Smooth muscle cell (in vitro differentiated cells): ENCODE data around the gene ZBTB2. TPM values are rescaled to one million over a fixed set of nuclear protein-coding genes. Genes with fewer than 3 reads are reported as not detected.
"Not testable (repeated sequence)": the region's sequence is repeated elsewhere in the genome, so short reads cannot be mapped to it uniquely, and the experiment has no call there.

ENCODE experiments used
- DNase-seq: peaks from one replicate; lab custom pipeline; 2025; ENCODE audit not compliant: unreplicated experiment; lab: John Stamatoyannopoulos, UW
- H2AFZ ChIP-seq: fragments of 200-600 bp; sonication (generic); 2 replicates; pipeline ENCODE4 v1.6.0; 2016; ENCODE audit warnings: antibody characterized with exemption, low read depth, mild to moderate bottlenecking
- H3F3A ChIP-seq: fragments of 200-600 bp; sonication (generic); 2 replicates; pipeline ENCODE4 v1.6.0; 2017; ENCODE audit warnings: antibody characterized with exemption, low read depth
- H3K27ac ChIP-seq: fragments of 200-600 bp; sonication (generic); 2 replicates; pipeline ENCODE4 v1.5.1; 2016; ENCODE audit warnings: low read depth, mild to moderate bottlenecking
- H3K27me3 ChIP-seq: fragments of 200-600 bp; sonication (generic); 2 replicates; pipeline ENCODE4 v1.6.1; 2016; ENCODE audit warnings: low read depth, mild to moderate bottlenecking
- H3K36me3 ChIP-seq: fragments of 200-600 bp; sonication (generic); 2 replicates; pipeline ENCODE4 v1.5.1; 2016; ENCODE audit warnings: low read depth
- H3K4me1 ChIP-seq: fragments of 200-600 bp; sonication (generic); 2 replicates; pipeline ENCODE4 v1.5.1; 2016; ENCODE audit warnings: low read depth
- H3K4me2 ChIP-seq: fragments of 200-600 bp; sonication (generic); 2 replicates; pipeline ENCODE4 v1.6.0; 2016; ENCODE audit warnings: mild to moderate bottlenecking
- H3K4me3 ChIP-seq: fragments of 200-600 bp; sonication (generic); 2 replicates; pipeline ENCODE4 v1.5.1; 2016; ENCODE audit warnings: mild to moderate bottlenecking
- H3K79me2 ChIP-seq: fragments of 200-600 bp; sonication (generic); 2 replicates; pipeline ENCODE4 v1.6.0; 2016; ENCODE audit warnings: low read depth, mild to moderate bottlenecking
- H3K9ac ChIP-seq: fragments of 200-600 bp; sonication (generic); 2 replicates; pipeline ENCODE4 v1.6.0; 2016; ENCODE audit warnings: low read depth
- H3K9me3 ChIP-seq: fragments of 200-600 bp; sonication (generic); replicated peaks from 2 replicates; pipeline ENCODE4 v1.5.1; 2016; ENCODE audit warnings: low read depth
- H4K20me1 ChIP-seq: fragments of 200-600 bp; sonication (generic); 2 replicates; pipeline ENCODE4 v1.6.0; 2016; ENCODE audit warnings: low read depth
- WGBS: methylation state at CpG from one replicate; pipeline ENCODE4 v1.1.7; 2016; ENCODE audit warnings: low lambda C conversion rate; 5-methylcytosine and 5-hydroxymethylcytosine counted together
- polyA plus RNA-seq: library from polyadenylated mRNA; unstranded; fragments of >200 nt; fragmentation: Nextera tagmentation; extraction: Ambion mirVana; gene quantifications from 2 replicates; pipeline ENCODE4 v1.2.1, GENCODE V29; 2016
- total RNA-seq: library from RNA; depleted of rRNA; stranded (reverse); fragments of >200 nt; gene quantifications from 2 replicates; pipeline ENCODE4 v1.2.3, GENCODE V29; 2014
- TF ChIP-seq, protein P1 (sequence below): fragments of 200-600 bp; sonication (generic); IDR thresholded peaks from 2 replicates; pipeline ENCODE4 v1.5.1; 2017; ENCODE audit warnings: borderline replicate concordance, mild to moderate bottlenecking, antibody characterized with exemption; ENCODE audit not compliant: insufficient read depth, poor library complexity, severe bottlenecking

Gene ZBTB2
- total and polyA plus RNA-seq, 2 experiments from 2014 or later = 7.1 to 10.7 TPM

- Histone ChIP-seq H3K4me3 (no peak overlapping the region), H3K9ac (no peak overlapping the region), H3K4me2 (no peak overlapping the region), H3F3A (peaks cover 33% of the 10 kb centered on the region), H3K27me3 (no peaks in the 10 kb centered on the region), H3K27ac (peak overlapping the region; percentile 98), H2AFZ (no peak overlapping the region), H3K79me2 (peaks cover 72% of the 10 kb centered on the region), H4K20me1 (peaks cover 16% of the 10 kb centered on the region), H3K36me3 (peaks cover 5% of the 10 kb centered on the region), H3K4me1 (peaks cover 22% of the 10 kb centered on the region), H3K9me3 (no peaks in the 10 kb centered on the region)
- 98% methylated on average over 2 of the region's 2 CpGs for WGBS
- TF ChIP-seq, protein P1, sequence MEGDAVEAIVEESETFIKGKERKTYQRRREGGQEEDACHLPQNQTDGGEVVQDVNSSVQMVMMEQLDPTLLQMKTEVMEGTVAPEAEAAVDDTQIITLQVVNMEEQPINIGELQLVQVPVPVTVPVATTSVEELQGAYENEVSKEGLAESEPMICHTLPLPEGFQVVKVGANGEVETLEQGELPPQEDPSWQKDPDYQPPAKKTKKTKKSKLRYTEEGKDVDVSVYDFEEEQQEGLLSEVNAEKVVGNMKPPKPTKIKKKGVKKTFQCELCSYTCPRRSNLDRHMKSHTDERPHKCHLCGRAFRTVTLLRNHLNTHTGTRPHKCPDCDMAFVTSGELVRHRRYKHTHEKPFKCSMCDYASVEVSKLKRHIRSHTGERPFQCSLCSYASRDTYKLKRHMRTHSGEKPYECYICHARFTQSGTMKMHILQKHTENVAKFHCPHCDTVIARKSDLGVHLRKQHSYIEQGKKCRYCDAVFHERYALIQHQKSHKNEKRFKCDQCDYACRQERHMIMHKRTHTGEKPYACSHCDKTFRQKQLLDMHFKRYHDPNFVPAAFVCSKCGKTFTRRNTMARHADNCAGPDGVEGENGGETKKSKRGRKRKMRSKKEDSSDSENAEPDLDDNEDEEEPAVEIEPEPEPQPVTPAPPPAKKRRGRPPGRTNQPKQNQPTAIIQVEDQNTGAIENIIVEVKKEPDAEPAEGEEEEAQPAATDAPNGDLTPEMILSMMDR = no peak
- DNase-seq = no peak
Measured at GRCh38 chr6:151388236-151388635, 3.1 kb downstream of the ZBTB2 start.

- DNase-seq = no peak
- 89% methylated on average over 11 of the region's 11 CpGs for WGBS
- H4K20me1 ChIP-seq = peaks cover 7% of the 10 kb centered on the region
- peak overlapping the region; percentile 53 for H3K4me2 ChIP-seq
- H3F3A ChIP-seq = peaks cover 27% of the 10 kb centered on the region
- H3K36me3 ChIP-seq = peaks cover 5% of the 10 kb centered on the region
- H3K27ac ChIP-seq = peak overlapping the region; percentile 98
- H3K9me3 ChIP-seq = no peaks in the 10 kb centered on the region
- H3K4me3 ChIP-seq = no peak overlapping the region
- H3K9ac ChIP-seq = no peak overlapping the region
- TF ChIP-seq, protein P1 = no peak
- peaks cover 72% of the 10 kb centered on the region for H3K79me2 ChIP-seq
- peaks cover 13% of the 10 kb centered on the region for H3K4me1 ChIP-seq
- no peaks in the 10 kb centered on the region for H3K27me3 ChIP-seq
- H2AFZ ChIP-seq = no peak overlapping the region
Measured at GRCh38 chr6:151387175-151387970, 4.0 kb downstream of the ZBTB2 start.

DNA sequence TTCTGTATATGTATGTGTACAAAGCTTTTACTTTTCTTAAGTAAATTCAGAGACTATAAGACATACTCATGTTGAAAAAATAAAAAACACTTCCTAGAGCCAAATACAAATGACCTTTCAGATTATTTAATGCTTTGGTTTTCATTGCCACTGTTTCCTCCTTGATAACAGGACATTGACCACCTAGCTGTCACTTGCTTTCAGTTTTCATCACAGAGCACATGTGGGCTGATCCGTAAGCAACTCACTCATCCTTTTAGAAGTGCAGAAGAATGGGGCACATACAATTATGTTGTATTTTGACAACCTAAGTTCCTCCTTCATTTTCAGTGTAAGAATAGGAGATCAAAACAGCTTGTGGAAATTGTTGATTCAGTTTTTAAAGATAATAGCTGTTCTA is 6.2 kb downstream of the ZBTB2 start:
- WGBS = 93% methylated on average over 1 of the region's 1 CpG
- H3K9me3 ChIP-seq = no peaks in the 10 kb centered on the region
- no peak for DNase-seq
- H3K4me2 ChIP-seq = no peak overlapping the region
- no peak overlapping the region for H3K27ac ChIP-seq
- no peak overlapping the region for H3K9ac ChIP-seq
- H3F3A ChIP-seq = peaks cover 23% of the 10 kb centered on the region
- peaks cover 81% of the 10 kb centered on the region for H3K79me2 ChIP-seq
- H2AFZ ChIP-seq = no peak overlapping the region
- no peaks in the 10 kb centered on the region for H3K27me3 ChIP-seq
- H3K4me3 ChIP-seq = no peak overlapping the region
- peaks cover 10% of the 10 kb centered on the region for H3K4me1 ChIP-seq
- TF ChIP-seq, protein P1 = no peak
- H4K20me1 ChIP-seq = no peaks in the 10 kb centered on the region
- peaks cover 5% of the 10 kb centered on the region for H3K36me3 ChIP-seq

DNA sequence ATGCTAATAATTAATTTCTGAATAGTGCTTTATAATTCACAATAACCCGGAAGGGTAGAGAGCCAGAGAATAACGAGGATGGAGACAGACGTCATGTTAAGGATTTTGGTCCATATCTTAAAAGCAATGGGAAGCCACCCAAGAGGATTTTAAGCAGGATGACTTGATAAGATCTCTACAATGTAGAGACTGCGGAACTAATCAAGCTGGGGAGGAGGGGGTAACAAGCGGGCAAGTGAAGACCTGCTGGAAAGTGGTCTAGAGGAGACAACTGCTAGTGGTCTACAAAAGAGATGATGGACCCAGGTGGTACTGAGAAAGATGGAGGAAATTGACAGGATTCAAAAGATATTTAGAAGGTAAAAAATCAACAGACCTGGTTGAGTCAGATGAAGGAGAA is 7.2 kb downstream of the ZBTB2 start:
- no peak overlapping the region for H3K27ac ChIP-seq
- DNase-seq = no peak
- no peaks in the 10 kb centered on the region for H3K9me3 ChIP-seq
- no peak overlapping the region for H3K4me2 ChIP-seq
- H3K9ac ChIP-seq = no peak overlapping the region
- TF ChIP-seq, protein P1 = no peak
- peaks cover 5% of the 10 kb centered on the region for H3K36me3 ChIP-seq
- no peak overlapping the region for H3K4me3 ChIP-seq
- H3K27me3 ChIP-seq = no peaks in the 10 kb centered on the region
- H4K20me1 ChIP-seq = no peaks in the 10 kb centered on the region
- H2AFZ ChIP-seq = no peak overlapping the region
- peaks cover 91% of the 10 kb centered on the region for H3K79me2 ChIP-seq
- H3F3A ChIP-seq = peaks cover 20% of the 10 kb centered on the region
- 85% methylated on average over 5 of the region's 5 CpGs for WGBS
- peaks cover 12% of the 10 kb centered on the region for H3K4me1 ChIP-seq

GRCh38 chr6:151382631-151383030 is 8.7 kb downstream of the ZBTB2 start:
- H3K4me1 ChIP-seq, H4K20me1 ChIP-seq, H3K9ac ChIP-seq, H3K9me3 ChIP-seq, H3K36me3 ChIP-seq, DNase-seq, H3K4me3 ChIP-seq, H3K27ac ChIP-seq, H3K4me2 ChIP-seq, H3K27me3 ChIP-seq, H2AFZ ChIP-seq: not testable (repeated sequence)
- Histone ChIP-seq H3F3A (peaks cover 10% of the 10 kb centered on the region), H3K79me2 (peaks cover 94% of the 10 kb centered on the region)
- WGBS = 97% methylated on average over 9 of the region's 9 CpGs
